Fibroblast of the aortic adventitia (primary cell): Measurements from ENCODE around the gene FER. TPM values are rescaled to one million over a fixed set of nuclear protein-coding genes. Genes with fewer than 3 reads are reported as not detected.
A peak's percentile ranks its signal among the peaks of the same experiment; 100 is the strongest.

Experiments used
- DNase-seq: peaks from one replicate; pipeline ENCODE4 v3.0.0-alpha.2; 2010; ENCODE audit warnings: low read depth
- H3K4me3 ChIP-seq: 2 replicates; pipeline ENCODE4 v1.5.1; 2011; ENCODE audit warnings: low read depth, mild to moderate bottlenecking, control low read depth, low read length, moderate library complexity
- total RNA-seq: library from RNA; depleted of rRNA; stranded (reverse); fragments of >200 nt; gene quantifications from 2 replicates; pipeline ENCODE4 v1.2.3, GENCODE V29; 2012; ENCODE audit warnings: low replicate concordance
- TF ChIP-seq, protein P1 (sequence below): IDR thresholded peaks from 2 replicates; pipeline ENCODE4 v1.5.1; 2011; ENCODE audit warnings: mild to moderate bottlenecking, low read length, control low read depth, inconsistent platforms; ENCODE audit not compliant: insufficient read depth

FER gene
- total RNA-seq, 1 donor, result 41.5 TPM

DNA sequence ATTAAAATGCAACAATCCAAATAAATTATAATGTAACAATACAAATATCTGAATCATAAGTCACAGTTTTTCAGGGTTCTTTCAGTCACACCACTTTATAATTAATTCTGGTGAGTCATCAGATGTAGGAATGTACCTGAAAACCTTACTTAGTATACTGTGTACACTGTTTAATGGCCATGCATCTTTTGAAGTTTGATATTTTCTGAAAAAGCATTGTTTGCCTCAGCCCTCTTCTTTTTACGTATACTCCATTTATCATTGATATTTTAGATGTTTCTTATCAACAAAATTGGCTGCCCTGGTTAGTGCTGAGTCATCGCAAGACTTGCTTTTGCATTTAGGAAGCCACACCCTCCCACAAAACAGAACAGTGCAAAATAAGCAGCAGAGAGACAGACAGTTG lies 443.5 kb downstream of the FER start:
- no peak overlapping the region for H3K4me3 ChIP-seq
- TF ChIP-seq, protein P1, sequence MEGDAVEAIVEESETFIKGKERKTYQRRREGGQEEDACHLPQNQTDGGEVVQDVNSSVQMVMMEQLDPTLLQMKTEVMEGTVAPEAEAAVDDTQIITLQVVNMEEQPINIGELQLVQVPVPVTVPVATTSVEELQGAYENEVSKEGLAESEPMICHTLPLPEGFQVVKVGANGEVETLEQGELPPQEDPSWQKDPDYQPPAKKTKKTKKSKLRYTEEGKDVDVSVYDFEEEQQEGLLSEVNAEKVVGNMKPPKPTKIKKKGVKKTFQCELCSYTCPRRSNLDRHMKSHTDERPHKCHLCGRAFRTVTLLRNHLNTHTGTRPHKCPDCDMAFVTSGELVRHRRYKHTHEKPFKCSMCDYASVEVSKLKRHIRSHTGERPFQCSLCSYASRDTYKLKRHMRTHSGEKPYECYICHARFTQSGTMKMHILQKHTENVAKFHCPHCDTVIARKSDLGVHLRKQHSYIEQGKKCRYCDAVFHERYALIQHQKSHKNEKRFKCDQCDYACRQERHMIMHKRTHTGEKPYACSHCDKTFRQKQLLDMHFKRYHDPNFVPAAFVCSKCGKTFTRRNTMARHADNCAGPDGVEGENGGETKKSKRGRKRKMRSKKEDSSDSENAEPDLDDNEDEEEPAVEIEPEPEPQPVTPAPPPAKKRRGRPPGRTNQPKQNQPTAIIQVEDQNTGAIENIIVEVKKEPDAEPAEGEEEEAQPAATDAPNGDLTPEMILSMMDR, result no peak
- peak; percentile 93 for DNase-seq

DNA sequence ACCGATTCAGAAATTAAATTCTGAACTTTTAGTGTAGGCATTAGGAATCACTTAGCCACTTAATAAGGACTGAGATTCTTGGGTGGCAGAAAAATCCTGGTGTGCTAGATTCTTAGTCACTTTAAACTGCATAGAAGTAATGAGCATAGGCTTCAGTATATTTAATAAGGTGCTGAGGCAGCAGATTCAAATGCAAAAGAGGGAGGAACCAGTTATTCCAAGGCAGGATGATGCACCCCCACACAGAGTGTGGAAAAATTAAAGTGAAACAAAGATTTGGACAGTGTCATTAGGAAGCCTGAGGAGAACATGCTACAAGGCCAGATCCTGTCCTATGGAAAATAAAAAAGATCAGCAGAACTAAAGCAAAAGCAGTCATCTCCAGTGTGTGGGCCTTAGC lies 444.3 kb downstream of the FER start:
- DNase-seq, result no peak
- no peak overlapping the region for H3K4me3 ChIP-seq
- TF ChIP-seq, protein P1, result no peak

DNA sequence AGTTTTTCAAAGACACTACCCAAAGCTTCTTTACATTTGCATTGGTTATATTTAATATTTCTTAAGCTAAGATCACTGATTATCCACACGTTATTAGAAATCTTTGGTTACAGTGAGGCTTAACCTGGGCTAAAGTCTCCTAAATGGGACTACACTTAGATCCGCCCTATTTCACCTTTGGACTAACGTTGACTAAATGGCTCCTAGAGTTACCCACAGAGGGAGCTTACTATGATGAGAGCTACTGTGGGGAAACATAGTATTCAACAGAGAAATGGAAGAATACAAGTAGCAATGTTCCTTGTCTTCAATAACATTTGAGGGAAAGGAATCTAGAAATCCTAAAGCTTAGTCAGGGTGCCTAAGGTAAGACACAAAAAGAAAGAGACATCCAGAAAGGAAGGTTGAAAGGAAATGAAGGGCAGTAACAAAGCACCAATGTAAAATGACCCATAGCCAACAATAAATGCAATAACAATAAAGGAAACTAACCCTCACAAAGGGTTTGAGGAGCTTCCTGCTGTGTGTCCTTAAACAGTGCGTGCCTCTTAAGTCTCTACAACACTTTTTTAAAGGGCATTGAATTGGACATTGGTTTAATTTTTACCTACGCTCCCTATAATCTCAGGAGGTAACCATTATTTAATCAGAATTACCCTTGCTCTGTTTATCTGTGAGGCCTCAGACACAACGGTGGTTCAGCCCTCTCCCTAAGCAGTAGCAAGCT lies 445.0 kb downstream of the FER start:
- TF ChIP-seq, protein P1, result no peak
- no peak overlapping the region for H3K4me3 ChIP-seq
- no peak for DNase-seq

DNA sequence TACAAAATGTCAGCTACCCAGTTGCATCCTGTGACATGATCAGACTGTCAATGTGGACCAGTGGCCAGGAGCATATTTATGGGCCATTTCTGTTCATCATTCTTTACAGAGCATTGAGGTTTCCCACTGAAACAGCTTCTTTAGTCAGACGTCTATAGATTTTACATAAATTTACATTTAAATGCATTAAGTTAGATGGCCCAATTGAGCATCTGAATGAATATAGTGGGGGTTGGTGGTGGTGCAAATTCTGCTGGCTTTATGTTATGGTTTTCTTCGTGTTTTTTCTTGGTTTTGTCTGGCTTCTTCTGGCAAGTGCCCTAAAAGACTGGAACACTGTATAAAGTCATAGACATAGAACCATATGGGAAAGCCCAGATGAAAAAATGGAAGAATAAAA lies 448.0 kb downstream of the FER start:
- TF ChIP-seq, protein P1, result no peak
- no peak for DNase-seq
- no peak overlapping the region for H3K4me3 ChIP-seq

DNA sequence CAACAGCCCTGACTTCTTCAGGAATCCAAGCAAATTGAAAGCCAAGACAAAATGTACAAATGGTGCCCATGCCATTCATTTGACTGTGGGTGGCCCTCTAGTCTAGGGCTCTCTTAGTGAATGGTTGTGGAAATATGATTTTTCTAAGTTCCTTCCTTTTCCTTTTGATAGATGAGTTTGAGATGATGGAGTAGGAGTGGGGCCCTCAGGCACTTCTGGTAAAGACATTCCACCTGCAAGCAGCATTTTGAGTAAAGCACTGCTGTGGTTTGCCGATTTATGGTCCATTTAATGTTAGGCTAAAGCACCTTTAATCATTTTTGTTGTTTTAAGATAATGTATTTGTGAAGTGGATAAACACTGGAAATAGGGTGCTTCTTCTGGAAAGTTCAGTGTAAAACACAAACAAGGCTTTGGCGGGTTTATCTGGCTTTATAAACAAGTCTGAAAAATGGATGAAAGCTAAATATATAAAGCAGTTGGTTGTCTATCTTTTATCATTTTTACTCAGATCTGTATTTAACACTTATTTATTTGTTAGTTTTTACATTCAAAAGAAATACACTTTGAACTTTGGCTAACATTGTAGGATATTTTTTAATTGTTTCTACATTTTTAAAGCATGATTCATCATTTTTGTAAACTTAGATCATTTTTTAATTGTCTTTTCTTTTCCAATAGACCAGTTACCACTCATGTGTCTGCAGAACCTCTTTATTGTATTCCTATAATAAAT lies 448.6 kb downstream of the FER start:
- no peak overlapping the region for H3K4me3 ChIP-seq
- no peak for DNase-seq
- TF ChIP-seq, protein P1, result no peak

DNA sequence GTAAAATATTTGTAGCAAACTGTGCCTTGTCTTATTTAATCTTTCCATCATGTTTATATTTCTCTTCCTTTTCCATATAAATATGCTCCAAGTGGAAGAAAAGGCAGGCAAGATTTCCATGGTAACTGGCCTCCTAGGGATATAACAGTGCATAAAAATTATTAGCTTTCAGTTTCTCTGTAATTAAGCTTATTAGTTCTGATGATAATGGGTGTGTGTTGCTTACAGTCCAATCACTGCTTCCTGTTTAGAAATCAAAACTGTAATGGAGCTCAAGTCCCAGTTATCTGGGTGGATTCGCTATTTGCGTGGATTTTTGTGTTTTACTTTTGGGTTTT lies 449.1 kb downstream of the FER start:
- TF ChIP-seq, protein P1, result no peak
- DNase-seq, result no peak
- H3K4me3 ChIP-seq, result no peak overlapping the region
